GM18861 (cell line): Measurements from ENCODE around the gene RBM12.
A peak's percentile ranks its signal among the peaks of the same experiment; 100 is the strongest.
"Not testable (repeated sequence)": the region's sequence is repeated elsewhere in the genome, so short reads cannot be mapped to it uniquely, and the experiment has no call there.

Source experiments
- ATAC-seq: cut with Tn5 transposase; IDR thresholded peaks from one replicate; pipeline ENCODE4 v1.9.1; 2021; ENCODE audit not compliant: unreplicated experiment

The RBM12 gene, protein sequence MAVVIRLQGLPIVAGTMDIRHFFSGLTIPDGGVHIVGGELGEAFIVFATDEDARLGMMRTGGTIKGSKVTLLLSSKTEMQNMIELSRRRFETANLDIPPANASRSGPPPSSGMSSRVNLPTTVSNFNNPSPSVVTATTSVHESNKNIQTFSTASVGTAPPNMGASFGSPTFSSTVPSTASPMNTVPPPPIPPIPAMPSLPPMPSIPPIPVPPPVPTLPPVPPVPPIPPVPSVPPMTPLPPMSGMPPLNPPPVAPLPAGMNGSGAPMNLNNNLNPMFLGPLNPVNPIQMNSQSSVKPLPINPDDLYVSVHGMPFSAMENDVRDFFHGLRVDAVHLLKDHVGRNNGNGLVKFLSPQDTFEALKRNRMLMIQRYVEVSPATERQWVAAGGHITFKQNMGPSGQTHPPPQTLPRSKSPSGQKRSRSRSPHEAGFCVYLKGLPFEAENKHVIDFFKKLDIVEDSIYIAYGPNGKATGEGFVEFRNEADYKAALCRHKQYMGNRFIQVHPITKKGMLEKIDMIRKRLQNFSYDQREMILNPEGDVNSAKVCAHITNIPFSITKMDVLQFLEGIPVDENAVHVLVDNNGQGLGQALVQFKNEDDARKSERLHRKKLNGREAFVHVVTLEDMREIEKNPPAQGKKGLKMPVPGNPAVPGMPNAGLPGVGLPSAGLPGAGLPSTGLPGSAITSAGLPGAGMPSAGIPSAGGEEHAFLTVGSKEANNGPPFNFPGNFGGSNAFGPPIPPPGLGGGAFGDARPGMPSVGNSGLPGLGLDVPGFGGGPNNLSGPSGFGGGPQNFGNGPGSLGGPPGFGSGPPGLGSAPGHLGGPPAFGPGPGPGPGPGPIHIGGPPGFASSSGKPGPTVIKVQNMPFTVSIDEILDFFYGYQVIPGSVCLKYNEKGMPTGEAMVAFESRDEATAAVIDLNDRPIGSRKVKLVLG

DNA sequence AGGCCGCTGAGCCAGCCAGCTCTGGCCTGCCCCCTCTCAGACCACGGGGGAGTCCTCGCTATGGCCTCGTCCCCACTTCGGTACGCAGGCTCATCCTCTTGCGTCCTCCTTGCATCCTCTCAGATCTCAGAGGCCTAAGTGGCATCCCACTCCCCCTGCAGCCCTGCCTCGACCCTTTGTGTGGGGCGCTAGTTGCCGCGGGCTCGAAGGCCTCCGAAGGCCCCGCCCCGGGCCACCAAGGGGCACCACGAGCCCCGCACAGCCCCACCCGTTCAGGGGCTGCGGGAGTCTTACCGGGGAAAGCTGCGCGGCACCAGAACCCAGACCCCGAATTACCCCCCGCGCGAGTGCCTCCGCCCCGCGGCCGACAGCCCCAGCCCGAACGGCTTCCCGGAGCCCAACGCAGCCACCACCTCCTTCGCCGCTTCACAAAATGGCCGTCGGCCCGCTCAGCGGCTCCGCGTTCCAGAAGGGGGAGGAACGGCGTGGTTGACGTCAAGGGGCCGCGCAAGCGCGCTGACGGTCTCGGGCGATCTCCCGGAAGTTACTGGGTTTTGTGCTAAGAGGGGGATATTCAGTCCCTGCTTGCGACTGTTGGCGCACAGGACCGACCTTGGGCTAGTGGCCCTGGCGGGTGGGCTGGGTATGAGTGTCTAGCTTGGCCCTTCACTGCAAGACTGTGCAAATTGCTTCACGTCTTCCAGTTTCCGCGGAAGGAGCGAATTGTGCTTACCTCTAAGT lies at the start of gene RBM12, which contains the start of gene CPNE1:
RBM12 (minus strand) TSS at position 435 of the 741 bp plus-strand sequence. CDS start 9,578 bp downstream, outside the sequence.
CPNE1 (minus strand) TSS at position 435 of the 741 bp plus-strand sequence. CDS start 31,977 bp downstream, outside the sequence.
- ATAC-seq = peak; percentile 71

DNA sequence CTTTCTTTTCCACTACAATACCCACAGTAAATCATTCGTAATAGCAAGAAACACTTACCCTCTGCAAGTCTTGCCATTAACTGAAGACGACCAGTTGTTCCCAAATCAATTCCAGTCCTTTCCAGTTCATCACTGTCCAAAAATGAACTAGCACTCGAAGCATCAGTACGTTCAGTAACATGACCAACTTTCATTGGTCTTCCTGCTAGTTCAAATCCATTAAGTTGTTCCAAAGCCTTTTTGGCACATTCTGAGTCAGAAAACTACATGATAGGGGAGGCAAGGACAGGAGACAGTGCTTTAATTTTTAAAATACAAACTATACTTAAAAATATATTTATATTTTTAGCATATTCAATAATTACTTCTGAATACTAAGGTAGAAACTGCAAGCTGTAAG lies 49.4 kb upstream of the RBM12 start:
- no peak for ATAC-seq

DNA sequence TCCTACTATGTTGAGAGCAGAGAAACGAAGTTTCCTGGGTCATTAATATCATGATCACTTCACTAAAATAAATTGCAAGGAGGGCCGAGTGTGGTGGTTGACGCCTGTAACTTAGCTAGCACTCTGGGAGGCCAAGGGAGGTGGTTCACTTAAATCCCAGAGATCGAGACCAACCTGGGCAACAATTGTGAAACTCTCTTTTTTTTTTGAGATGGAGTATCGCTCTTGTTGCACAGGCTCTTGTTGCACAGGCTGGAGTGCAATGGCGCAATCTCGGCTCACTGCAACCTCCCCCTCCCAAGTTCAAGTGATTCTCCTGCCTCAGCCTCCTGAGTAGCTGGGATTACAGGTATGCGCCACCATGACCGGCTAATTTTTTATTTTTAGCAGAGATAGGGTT lies 48.4 kb upstream of the RBM12 start:
- ATAC-seq = not testable (repeated sequence)

DNA sequence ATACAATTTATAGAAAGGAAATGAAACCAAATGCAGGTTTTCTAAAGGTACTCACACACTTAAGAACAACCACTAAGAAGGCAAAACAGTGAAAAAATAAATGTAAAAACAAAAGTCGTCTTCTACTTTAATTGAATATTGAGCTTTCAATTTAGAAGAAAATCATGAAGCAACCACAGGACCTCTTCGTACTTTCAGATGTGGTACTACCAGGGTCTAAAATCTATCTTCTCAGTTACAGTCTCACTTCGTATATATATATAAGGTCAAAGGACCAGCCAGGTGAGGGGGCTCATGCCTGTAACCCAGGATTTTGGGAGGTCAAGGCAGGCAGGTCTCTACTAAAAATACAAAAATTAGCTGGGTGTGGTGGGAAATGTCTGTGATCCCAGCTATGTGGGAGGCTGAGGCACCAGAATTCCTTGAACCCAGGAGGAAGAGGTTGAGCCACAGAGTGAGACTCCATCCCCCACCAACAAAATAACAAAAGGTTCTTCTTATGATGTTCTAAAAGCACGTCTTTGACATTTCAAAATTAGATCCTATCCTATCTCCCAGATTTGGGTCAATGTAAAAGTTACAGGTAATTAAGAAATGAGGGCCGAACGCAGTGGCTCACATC lies 47.0 kb upstream of the RBM12 start:
- ATAC-seq = no peak

DNA sequence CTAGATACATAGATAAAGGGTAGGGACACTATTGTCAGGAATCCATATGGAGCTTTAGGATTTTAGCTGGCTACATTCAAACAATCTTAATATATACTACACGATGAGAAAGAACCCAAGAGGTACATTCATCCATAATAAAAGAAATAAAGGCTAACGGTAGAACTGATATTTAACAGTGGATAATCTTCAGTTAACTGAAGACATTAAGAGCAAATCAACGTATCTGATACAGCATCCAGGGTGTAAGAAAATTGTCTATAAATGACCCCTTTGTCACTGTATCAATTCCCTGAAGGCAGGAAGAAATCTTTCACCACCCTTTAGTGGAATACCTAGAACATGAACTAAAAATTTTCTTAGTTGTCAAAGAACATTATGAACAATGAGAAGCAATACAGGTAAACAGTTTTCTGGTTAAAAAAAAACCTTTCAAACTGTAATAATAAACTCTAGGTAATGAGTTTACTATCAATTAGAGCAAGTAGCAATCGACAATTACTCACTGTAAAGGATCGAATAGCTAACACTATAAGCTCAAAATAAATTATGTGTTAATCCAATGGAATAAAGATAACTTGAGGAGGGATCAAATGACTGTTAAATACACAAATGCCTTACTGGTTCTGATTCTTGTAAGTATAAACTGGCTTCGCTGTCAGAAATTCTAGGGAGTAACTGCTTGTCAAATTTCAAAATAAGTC lies 46.3 kb upstream of the RBM12 start:
- ATAC-seq = no peak

DNA sequence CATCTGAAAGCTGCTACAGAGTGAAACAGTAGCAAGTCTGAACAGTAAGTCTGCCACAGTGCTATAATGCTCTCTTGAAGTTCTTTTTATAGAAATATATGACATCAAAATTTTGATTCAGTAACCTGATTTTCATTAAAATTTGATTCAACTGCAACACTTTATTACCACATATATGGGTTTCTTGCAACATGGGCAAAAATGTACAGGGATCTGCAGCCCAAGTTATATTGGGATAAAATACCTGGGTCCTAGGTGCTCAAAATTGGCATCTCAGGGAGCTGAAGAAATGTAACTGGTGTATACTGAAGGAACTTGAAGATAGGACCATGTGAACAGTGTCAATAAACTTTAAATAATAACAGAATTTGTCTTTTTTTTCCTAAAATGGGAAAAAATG lies 45.3 kb upstream of the RBM12 start:
- no peak for ATAC-seq

DNA sequence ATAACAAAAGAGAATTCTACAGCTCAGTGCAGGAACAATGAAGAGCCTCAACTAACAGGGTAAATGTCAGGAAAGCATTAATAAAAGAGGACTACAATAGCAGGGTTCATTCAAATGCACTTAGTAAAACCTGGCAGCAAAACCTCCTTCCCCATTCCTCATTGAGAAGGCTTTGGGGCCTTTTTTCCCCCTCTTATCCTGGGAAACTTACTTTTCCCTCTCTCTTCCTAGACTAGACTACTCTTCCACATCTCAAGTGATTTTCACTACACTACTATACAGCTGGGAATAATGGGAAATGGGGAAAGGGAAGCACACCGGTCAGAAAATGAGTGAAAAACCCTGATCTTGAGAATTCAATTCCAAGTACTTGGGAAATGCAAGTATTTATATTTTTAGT lies 44.6 kb upstream of the RBM12 start:
- ATAC-seq = no peak

DNA sequence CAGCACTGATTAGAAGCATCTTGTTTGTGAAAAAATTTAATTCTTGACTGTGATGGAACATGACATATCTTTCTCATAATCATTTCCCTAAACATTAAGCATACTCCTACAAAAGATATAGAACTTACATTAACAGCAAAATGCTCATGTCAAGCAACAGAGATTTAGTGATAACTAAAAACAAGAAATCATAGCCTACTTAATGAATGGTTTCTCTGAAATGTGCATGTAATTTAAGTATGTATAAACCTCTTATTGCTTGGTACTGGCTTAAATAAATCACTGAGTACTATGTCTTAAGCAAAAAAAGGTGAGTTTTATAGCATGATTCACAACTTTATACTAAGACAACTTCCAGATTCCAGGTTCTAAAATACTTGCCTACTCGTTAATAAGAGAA lies 43.8 kb upstream of the RBM12 start:
- no peak for ATAC-seq

DNA sequence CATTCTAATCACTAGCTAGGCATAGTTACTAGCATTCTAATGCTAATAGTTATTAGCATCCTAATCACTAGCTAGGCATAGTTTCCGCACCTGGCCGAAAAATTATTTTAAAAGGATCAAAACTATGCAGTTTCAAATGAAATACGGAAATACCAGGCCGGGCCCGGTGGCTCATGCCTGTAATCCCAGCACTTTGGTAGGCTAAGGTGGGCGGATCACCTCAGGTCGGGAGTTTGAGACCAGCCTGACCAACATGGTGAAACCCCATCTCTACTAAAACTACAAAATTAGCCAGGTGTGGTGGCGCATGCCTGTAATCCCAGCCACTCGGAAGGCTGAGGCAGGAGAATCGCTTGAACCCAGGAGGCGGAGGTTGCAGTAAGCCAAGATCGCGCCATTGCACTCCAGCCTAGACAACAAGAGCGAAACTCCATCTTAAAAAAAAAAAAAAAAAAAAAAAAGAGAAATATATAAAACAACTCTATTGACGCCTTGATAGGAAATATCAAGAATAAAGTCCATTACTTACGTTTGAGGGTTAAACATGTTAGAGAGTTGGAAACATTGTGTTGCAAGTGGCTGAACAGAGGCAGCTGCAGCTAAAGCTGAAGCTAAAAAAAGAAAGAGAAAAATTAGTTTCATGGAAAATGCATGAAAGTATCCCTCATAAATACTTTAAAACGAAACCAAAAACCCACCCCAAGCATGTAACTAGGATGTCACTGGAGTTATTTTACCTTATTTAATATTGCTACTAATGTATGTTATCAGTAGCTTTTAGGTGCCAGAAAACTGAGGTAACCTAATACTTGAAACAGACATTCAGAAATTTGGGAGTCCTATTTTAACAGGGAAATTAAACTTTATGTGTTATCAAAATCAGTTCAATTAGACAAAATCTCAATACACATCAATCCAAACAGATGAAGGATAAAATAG lies 42.2 kb upstream of the RBM12 start:
- not testable (repeated sequence) for ATAC-seq

DNA sequence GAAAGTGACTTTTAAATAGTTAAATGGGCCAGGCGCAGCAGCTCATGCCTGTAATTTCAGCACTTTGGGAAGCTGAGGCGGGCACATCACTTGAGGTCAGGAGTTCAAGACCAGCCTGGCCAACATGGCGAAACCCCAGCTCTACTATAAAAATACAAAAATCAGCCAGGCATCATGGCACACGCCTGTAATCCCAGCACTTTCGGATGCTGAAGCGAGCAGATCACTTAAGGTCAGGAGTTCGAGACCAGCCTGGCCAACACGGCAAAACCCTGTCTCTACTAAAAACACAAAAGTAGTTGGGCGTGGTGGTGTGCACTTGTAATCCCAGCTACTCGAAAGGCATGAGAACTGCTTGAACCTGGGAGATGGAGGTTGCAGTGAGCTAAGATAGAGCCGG lies 41.2 kb upstream of the RBM12 start:
- not testable (repeated sequence) for ATAC-seq

DNA sequence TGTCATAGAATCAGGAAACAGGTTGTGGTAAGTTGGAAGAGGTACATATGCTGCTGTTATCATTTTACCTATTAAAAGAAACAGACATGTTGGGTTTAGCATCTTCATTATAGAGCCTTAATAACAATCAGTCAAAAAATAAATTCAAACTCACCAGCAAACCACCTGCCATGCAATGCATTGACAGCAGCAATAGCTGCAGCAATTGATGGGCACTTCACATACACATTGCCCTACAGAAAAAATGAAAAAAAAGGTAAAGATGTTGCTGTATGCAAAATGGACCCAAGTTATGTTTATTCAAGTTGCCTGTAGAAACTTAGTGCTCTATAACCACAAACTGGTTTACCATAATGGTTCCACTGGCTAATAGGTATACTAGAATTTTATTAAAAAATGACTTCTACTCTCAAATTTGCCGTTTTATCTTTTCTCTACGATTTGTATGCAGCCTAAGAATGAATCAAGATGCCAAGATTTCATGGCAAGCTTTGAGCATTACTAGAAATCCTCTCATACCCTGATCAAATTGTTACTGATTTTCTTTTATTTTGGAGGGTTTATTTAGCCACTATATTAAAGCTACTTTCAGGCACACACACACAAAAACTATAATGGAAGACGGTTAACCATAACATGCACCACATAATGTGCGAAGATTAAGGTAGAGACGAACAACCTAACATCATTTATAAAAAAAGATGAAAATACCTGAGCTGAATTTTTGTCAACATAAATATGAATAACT lies 40.0 kb upstream of the RBM12 start:
- ATAC-seq = no peak

DNA sequence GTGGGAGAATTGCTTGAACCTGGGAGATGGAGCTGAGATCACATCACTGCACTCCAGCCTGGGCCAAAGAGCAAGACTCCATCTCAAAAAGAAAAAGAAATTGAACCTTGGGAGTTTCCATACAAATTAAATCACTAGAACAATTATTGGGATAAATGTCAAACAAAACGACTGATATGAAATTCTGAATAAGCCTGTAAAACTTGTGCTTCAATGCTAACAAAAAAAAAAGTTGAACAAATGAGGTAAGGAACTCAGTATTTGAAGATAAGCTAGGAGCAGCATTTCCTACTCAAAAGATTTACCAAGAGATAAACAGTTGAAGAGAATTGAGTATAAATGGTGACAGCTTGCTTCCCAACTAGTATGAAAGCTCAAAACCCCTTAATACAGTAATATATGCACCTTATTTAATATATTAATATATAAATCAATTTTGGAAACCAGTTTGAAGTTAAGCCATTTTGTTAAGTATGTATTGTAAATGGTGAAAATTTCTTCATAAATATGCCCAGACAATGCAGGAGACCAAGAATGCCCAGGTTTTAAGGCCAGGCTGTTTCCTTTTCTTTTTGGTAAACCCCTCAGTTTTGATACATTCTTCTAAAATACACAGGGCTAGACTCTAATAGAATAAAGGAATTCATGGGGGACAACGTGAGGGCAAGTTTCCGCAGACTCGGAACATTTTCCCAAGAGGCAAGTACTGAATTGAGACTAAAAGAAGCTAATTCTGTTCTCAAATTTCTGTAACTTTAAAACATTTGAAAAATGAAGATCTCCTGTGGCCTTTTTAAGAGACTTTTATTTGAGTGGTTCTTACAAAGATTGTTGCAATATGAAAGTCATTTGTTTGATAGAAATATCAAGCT lies 38.4 kb upstream of the RBM12 start:
- no peak for ATAC-seq

DNA sequence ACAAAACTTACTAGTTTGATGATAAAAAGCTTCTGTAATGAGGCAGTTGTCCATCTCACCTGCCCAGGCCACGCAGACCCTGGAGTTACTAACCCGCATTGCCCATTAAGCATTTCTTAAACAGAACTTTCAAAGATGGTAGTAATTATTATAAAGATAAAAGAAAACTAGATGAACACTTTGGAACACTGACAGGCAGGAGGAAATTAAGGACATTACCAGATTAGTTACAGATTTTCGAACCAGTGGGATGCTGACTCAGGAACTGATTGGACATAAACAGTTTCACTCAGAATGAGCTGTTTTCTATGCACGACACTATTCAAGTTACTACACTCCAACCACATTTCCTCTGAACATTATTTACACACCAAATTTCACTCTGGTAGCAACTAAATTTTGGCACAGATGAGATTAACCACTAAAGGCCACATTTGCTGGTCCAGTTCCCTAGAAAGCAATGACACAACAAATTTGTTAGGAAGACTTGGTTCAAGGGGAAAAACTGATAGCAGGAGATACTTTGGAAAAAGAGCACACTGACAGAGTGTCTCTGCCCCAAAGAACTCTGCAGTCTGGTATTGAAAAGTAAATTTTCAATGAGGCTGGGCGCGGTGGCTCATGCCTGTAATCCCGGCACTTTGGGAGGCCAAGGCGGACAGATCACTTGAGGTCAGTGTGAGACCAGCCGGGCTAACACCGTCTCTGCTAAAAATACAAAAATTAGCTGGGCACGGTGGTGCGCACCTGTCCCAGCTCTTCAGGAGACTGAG lies 37.5 kb upstream of the RBM12 start:
- ATAC-seq = no peak

DNA sequence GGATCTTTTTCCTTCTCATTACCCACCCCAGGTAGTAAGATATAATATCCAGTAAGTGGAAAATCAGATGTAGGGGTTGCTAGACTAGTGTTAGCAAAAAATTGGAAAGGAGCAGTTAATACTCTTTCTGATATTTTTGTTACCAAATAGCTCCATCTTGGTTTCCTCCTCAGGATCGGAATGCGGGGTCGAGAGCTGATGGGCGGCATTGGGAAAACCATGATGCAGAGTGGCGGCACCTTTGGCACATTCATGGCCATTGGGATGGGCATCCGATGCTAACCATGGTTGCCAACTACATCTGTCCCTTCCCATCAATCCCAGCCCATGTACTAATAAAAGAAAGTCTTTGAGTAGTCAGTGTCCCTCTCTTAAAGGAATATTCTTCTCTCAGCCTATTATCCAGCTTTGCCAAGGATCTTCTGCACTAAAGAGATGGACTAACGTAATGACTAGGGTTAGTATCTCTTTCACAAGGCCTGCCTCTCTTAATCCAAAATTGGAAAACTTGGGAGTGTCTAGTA lies 36.0 kb upstream of the RBM12 start:
- ATAC-seq = no peak

DNA sequence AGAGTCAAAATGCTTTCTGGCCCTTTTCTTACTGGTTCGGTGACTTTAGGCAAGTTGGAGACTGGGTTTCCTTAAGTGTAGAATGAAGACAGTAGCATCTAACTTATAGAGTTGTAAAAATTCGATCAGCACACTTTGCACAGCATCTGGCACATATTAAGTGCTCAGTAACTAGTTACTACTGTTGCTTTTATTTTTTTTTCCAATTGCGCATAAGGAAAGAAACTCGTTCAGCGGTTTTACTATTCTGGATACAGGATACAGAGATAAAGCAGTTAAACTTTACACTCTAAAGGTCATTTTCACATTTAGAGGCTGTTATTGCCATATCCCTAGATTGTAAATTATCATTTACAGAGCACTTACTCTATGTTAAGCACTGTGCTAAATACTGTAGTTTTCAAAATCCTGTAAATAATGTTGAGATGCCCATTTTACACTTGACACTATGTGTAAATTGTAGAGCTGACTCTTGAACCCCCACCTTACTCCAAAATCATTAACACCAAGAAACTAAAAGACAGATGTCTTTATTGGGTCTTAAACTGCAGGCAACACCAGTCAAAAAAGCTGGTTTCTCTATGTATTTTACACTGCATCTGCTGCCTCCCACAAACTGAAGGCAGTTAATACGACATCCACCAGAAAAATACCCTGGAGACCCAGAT lies 35.4 kb upstream of the RBM12 start:
- ATAC-seq = no peak
